ENCODE measurements around the gene PLEKHA1. TPM values are rescaled to one million over a fixed set of nuclear protein-coding genes. Genes with fewer than 3 reads are reported as not detected.

The PLEKHA1 gene
- total and polyA plus RNA-seq, 2 of the 13 experiments (the other 11 are each of a cell fraction or from before 2014, with no cell fraction given), result 32.2 to 53.3 TPM

DNA sequence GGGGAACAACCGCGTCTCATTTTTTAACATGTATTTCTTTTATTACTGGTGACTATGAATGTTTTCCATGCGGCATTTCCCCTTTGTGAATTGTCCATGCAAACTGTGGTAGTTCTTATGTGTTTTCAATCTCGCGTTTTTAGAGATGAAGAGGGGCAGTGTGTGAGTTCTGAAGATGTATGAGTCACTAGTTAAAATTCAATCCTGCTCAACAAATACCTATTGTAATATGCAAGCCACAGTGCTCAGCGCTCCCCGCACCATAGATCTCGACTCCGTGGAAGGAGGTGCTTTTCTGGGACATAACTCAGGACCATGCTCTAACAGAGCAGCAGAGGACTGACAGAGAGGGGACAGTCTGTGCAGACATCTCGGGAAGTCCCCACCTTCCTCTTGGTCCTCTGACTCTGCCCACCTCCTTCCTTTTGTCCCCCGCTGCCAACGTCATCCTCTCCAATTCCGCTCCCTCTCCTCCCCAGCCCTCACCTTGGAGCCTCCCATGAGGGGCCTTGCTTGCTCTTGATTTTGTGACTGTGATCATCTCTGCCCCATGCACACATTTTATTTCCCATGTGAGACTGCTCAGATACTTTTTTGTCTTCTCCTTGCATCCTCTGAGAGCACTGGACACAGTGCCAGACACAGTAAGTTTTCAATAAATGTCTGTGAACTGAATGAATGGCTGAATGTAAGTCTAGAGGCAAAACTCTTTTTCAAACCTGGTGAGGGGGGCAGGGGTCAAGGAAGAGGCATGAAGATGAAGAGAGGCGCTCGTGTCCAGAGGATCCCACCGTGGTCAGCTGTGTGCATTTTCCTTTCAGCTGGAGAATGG lies 42.7 kb upstream of the PLEKHA1 start (continued):
- TF ChIP-seq, protein P1, sequence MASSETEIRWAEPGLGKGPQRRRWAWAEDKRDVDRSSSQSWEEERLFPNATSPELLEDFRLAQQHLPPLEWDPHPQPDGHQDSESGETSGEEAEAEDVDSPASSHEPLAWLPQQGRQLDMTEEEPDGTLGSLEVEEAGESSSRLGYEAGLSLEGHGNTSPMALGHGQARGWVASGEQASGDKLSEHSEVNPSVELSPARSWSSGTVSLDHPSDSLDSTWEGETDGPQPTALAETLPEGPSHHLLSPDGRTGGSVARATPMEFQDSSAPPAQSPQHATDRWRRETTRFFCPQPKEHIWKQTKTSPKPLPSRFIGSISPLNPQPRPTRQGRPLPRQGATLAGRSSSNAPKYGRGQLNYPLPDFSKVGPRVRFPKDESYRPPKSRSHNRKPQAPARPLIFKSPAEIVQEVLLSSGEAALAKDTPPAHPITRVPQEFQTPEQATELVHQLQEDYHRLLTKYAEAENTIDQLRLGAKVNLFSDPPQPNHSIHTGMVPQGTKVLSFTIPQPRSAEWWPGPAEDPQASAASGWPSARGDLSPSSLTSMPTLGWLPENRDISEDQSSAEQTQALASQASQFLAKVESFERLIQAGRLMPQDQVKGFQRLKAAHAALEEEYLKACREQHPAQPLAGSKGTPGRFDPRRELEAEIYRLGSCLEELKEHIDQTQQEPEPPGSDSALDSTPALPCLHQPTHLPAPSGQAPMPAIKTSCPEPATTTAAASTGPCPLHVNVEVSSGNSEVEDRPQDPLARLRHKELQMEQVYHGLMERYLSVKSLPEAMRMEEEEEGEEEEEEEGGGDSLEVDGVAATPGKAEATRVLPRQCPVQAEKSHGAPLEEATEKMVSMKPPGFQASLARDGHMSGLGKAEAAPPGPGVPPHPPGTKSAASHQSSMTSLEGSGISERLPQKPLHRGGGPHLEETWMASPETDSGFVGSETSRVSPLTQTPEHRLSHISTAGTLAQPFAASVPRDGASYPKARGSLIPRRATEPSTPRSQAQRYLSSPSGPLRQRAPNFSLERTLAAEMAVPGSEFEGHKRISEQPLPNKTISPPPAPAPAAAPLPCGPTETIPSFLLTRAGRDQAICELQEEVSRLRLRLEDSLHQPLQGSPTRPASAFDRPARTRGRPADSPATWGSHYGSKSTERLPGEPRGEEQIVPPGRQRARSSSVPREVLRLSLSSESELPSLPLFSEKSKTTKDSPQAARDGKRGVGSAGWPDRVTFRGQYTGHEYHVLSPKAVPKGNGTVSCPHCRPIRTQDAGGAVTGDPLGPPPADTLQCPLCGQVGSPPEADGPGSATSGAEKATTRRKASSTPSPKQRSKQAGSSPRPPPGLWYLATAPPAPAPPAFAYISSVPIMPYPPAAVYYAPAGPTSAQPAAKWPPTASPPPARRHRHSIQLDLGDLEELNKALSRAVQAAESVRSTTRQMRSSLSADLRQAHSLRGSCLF (CRISPR knock-in tag; IDR thresholded peaks at IDR 0.05; ENCODE audit: borderline replicate concordance), result no peak
- TF ChIP-seq HMG20B (CRISPR knock-in tag; conservative IDR thresholded peaks at IDR 0.05) (no peak), ZSCAN9 (CRISPR knock-in tag; IDR thresholded peaks at IDR 0.05; ENCODE audit: borderline replicate concordance) (no peak), TBP (CRISPR knock-in tag; IDR thresholded peaks at IDR 0.05) (no peak), BRF2 (CRISPR knock-in tag; IDR thresholded peaks at IDR 0.05) (no peak), ZNF574 (CRISPR knock-in tag; IDR thresholded peaks at IDR 0.05) (no peak), ARHGAP35 (CRISPR knock-in tag; IDR thresholded peaks at IDR 0.05; ENCODE audit: borderline replicate concordance) (no peak), ZNF761 (CRISPR knock-in tag; conservative IDR thresholded peaks at IDR 0.05) (no peak), PBX3 (CRISPR knock-in tag; IDR thresholded peaks at IDR 0.05; ENCODE audit: borderline replicate concordance) (no peak), IKZF4 (CRISPR knock-in tag; IDR thresholded peaks at IDR 0.05; ENCODE audit: borderline replicate concordance, low read depth, not compliant biosample characterization) (no peak), XRCC5 (optimal IDR thresholded peaks at IDR 0.05; ENCODE audit: low read length) (no peak), BRD4 (CRISPR knock-in tag; IDR thresholded peaks at IDR 0.05) (peak; percentile 44; the same call in 1 of the 2 replicates), NFE2 (CRISPR knock-in tag; IDR thresholded peaks at IDR 0.05) (no peak), ZNF17 (CRISPR knock-in tag; IDR thresholded peaks at IDR 0.05) (no peak), ZNF746 (CRISPR knock-in tag; IDR thresholded peaks at IDR 0.05) (no peak; the same call in 1 of the 2 replicates)
- TF ChIP-seq, protein P2, sequence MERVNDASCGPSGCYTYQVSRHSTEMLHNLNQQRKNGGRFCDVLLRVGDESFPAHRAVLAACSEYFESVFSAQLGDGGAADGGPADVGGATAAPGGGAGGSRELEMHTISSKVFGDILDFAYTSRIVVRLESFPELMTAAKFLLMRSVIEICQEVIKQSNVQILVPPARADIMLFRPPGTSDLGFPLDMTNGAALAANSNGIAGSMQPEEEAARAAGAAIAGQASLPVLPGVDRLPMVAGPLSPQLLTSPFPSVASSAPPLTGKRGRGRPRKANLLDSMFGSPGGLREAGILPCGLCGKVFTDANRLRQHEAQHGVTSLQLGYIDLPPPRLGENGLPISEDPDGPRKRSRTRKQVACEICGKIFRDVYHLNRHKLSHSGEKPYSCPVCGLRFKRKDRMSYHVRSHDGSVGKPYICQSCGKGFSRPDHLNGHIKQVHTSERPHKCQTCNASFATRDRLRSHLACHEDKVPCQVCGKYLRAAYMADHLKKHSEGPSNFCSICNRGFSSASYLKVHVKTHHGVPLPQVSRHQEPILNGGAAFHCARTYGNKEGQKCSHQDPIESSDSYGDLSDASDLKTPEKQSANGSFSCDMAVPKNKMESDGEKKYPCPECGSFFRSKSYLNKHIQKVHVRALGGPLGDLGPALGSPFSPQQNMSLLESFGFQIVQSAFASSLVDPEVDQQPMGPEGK (CRISPR knock-in tag; IDR thresholded peaks at IDR 0.05), result peak; percentile 51
